ENCODE results near the gene NAPSA. TPM values are rescaled to one million over a fixed set of nuclear protein-coding genes. Genes with fewer than 3 reads are reported as not detected.

The NAPSA gene
- total and polyA plus RNA-seq, 9 of the 15 experiments (the other 6 are each of a cell fraction or from before 2014, with no cell fraction given) = 0.25 to 1.9 (median 0.69) TPM

DNA sequence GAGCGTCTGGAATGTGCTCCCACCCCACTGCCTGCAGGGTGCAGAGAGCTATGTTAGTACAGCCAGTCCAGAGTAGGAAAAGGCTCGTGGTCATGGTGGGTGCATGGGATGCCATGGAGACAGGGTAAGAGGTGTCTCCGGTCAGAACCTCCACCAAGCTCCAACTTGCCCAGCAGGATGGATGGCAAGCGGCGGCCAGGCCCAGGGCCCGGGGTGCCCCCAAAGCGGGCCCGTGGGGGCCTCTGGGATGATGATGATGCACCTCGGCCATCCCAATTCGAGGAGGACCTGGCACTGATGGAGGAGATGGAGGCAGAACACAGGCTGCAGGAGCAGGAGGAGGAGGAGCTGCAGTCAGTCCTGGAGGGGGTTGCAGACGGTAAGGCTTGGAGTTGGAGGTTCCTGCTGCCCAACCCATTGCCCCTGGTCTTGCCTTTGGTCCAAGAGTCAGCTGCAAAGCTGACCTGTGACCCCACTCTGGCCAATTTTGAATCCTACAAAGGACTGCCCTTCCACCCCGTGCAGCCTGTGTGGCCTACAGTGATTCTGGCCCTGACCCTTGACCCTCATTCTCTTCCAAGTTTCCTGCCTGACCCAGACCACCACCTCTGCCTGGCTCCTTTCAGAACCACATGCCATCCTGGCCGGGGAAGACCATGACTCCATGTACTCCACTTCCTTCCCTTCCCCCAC is 33.4 kb upstream of the NAPSA start (continued):
- TF ChIP-seq ZBTB40 (IDR thresholded peaks at IDR 0.05) (no peak), ZBTB40 (CRISPR knock-in tag; IDR thresholded peaks at IDR 0.05) (no peak), CREB5 (CRISPR knock-in tag; IDR thresholded peaks at IDR 0.05) (no peak)

Measured in K562 (cell line).